SJSA1 (cell line): ENCODE measurements around the gene IL31. TPM values are rescaled to one million over a fixed set of nuclear protein-coding genes. Genes with fewer than 3 reads are reported as not detected.
"Not testable (repeated sequence)": the region's sequence is repeated elsewhere in the genome, so short reads cannot be mapped to it uniquely, and the experiment has no call there.

ENCODE experiments used
- DNase-seq, 2 experiments: peaks; one replicate each; pipeline ENCODE4 v3.0.0-alpha.2; 2015 to 2020; ENCODE audit warnings: low spot score in 2 of 2, low read depth in 1 of 2
- H3K27ac ChIP-seq: fragments of 250-450 bp; sonication (Bioruptor Pico); 2 replicates; pipeline ENCODE4 v1.5.1; 2020; ENCODE audit warnings: mild to moderate bottlenecking, moderate library complexity
- H3K27me3 ChIP-seq: fragments of 250-450 bp; sonication (Bioruptor Pico); replicated peaks from 2 replicates; pipeline ENCODE4 v1.5.1; 2020; ENCODE audit warnings: mild to moderate bottlenecking, moderate library complexity
- H3K36me3 ChIP-seq: fragments of 250-450 bp; sonication (Bioruptor Pico); 2 replicates; pipeline ENCODE4 v1.5.1; 2020; ENCODE audit warnings: mild to moderate bottlenecking
- H3K4me1 ChIP-seq: fragments of 250-450 bp; sonication (Bioruptor Pico); replicated peaks from 2 replicates; pipeline ENCODE4 v1.6.1; 2021; ENCODE audit warnings: mild to moderate bottlenecking
- H3K4me3 ChIP-seq: fragments of 250-450 bp; sonication (Bioruptor Pico); 2 replicates; pipeline ENCODE4 v1.5.1; 2020; ENCODE audit warnings: mild to moderate bottlenecking
- H3K9me3 ChIP-seq: fragments of 250-450 bp; sonication (Bioruptor Pico); replicated peaks from 2 replicates; pipeline ENCODE4 v1.5.1; 2020; ENCODE audit warnings: mild to moderate bottlenecking
- total RNA-seq: library from RNA; depleted of rRNA; stranded (reverse); fragments of >200 nt; shearing (Covaris generic); gene quantifications from 2 replicates; pipeline ENCODE4 v1.2.3, GENCODE V29; 2014; rRNA removed

The IL31 gene
- not detected in 2 replicates for total RNA-seq

- Histone ChIP-seq H3K9me3 (no peaks in the 10 kb centered on the region), H3K27me3 (no peaks in the 10 kb centered on the region), H3K27ac (no peak within 1 kb of the TSS), H3K36me3 (no peaks in the 10 kb centered on the region), H3K4me1 (no peaks in the 10 kb centered on the region), H3K4me3 (no peak within 1 kb of the TSS)
- DNase-seq: no peak
These were observed at the start of gene IL31 for GRCh38 chr12:122174155-122174845. Gene IL31 (minus strand): TSS chr12:122174221. CDS start chr12:122174172, 49 bp downstream.

GRCh38 chr12:122216445-122216844, 42.4 kb upstream of the IL31 start:
- no peak for DNase-seq
- H3K36me3 ChIP-seq: peaks cover 85% of the 10 kb centered on the region
- H3K27me3 ChIP-seq: no peaks in the 10 kb centered on the region
- no peaks in the 10 kb centered on the region for H3K4me1 ChIP-seq
- H3K4me3 ChIP-seq: no peak overlapping the region
- no peaks in the 10 kb centered on the region for H3K9me3 ChIP-seq
- H3K27ac ChIP-seq: no peak overlapping the region

GRCh38 chr12:122215771-122216170, 41.8 kb upstream of the IL31 start:
- H3K27ac ChIP-seq: no peak overlapping the region
- H3K9me3 ChIP-seq: no peaks in the 10 kb centered on the region
- no peaks in the 10 kb centered on the region for H3K4me1 ChIP-seq
- no peak overlapping the region for H3K4me3 ChIP-seq
- DNase-seq: no peak
- H3K36me3 ChIP-seq: peaks cover 82% of the 10 kb centered on the region
- no peaks in the 10 kb centered on the region for H3K27me3 ChIP-seq

GRCh38 chr12:122208073-122208820, 34.2 kb upstream of the IL31 start:
- H3K4me3 ChIP-seq: no peak overlapping the region
- peaks cover 11% of the 10 kb centered on the region for H3K4me1 ChIP-seq
- DNase-seq: no peak
- no peak overlapping the region for H3K27ac ChIP-seq
- H3K9me3 ChIP-seq: no peaks in the 10 kb centered on the region; the same call in 1 of the 2 replicates
- H3K27me3 ChIP-seq: peaks cover 28% of the 10 kb centered on the region
- H3K36me3 ChIP-seq: peaks cover 58% of the 10 kb centered on the region

- Histone ChIP-seq H3K4me1 (peaks cover 14% of the 10 kb centered on the region), H3K9me3 (no peaks in the 10 kb centered on the region; the same call in 1 of the 2 replicates), H3K27me3 (peaks cover 34% of the 10 kb centered on the region), H3K27ac (no peak overlapping the region), H3K36me3 (peaks cover 52% of the 10 kb centered on the region), H3K4me3 (no peak overlapping the region)
- DNase-seq: no peak
These were observed 33.4 kb upstream of the IL31 start for GRCh38 chr12:122207391-122207790.

GRCh38 chr12:122206976-122207375, 33.0 kb upstream of the IL31 start:
- H3K9me3 ChIP-seq: no peaks in the 10 kb centered on the region; the same call in 1 of the 2 replicates
- H3K36me3 ChIP-seq: peaks cover 48% of the 10 kb centered on the region
- H3K4me3 ChIP-seq: no peak overlapping the region
- H3K4me1 ChIP-seq: peaks cover 14% of the 10 kb centered on the region
- DNase-seq: no peak
- H3K27me3 ChIP-seq: peaks cover 35% of the 10 kb centered on the region
- no peak overlapping the region for H3K27ac ChIP-seq

- Histone ChIP-seq H3K9me3 (no peaks in the 10 kb centered on the region; the same call in 1 of the 2 replicates), H3K4me3 (no peak overlapping the region), H3K27me3 (peaks cover 35% of the 10 kb centered on the region), H3K4me1 (peaks cover 14% of the 10 kb centered on the region), H3K27ac (no peak overlapping the region), H3K36me3 (peaks cover 42% of the 10 kb centered on the region)
- DNase-seq: no peak
These were observed 32.3 kb upstream of the IL31 start for GRCh38 chr12:122206111-122206881.

GRCh38 chr12:122205053-122205925, 31.3 kb upstream of the IL31 start:
- H3K4me1 ChIP-seq: peaks cover 14% of the 10 kb centered on the region
- H3K4me3 ChIP-seq: no peak overlapping the region
- no peak overlapping the region for H3K27ac ChIP-seq
- peaks cover 37% of the 10 kb centered on the region for H3K36me3 ChIP-seq
- H3K9me3 ChIP-seq: no peaks in the 10 kb centered on the region; the same call in 1 of the 2 replicates
- peaks cover 35% of the 10 kb centered on the region for H3K27me3 ChIP-seq
- DNase-seq: no peak

GRCh38 chr12:122204167-122205052, 30.4 kb upstream of the IL31 start:
- no peaks in the 10 kb centered on the region; the same call in 1 of the 2 replicates for H3K9me3 ChIP-seq
- peaks cover 35% of the 10 kb centered on the region for H3K27me3 ChIP-seq
- peaks cover 14% of the 10 kb centered on the region for H3K4me1 ChIP-seq
- H3K4me3 ChIP-seq: peak overlapping the region; percentile 40
- H3K27ac ChIP-seq: no peak overlapping the region
- H3K36me3 ChIP-seq: peaks cover 29% of the 10 kb centered on the region
- no peak for DNase-seq

GRCh38 chr12:122203301-122204166, 29.5 kb upstream of the IL31 start, which contains the start of gene B3GNT4:
Gene B3GNT4 (plus strand): TSS chr12:122203709. CDS start chr12:122204619, 910 bp downstream.
- no peak within 1 kb of the TSS for H3K27ac ChIP-seq
- peak in 1 of 2 experiments; percentile 19 for DNase-seq
- H3K4me3 ChIP-seq: peak within 1 kb of the TSS; percentile 40
- peaks cover 22% of the 10 kb centered on the region for H3K36me3 ChIP-seq
- no peaks in the 10 kb centered on the region; the same call in 1 of the 2 replicates for H3K9me3 ChIP-seq
- peaks cover 14% of the 10 kb centered on the region for H3K4me1 ChIP-seq
- peaks cover 35% of the 10 kb centered on the region for H3K27me3 ChIP-seq

GRCh38 chr12:122202811-122203210, 28.8 kb upstream of the IL31 start:
- peaks cover 15% of the 10 kb centered on the region for H3K36me3 ChIP-seq
- H3K27me3 ChIP-seq: peaks cover 35% of the 10 kb centered on the region
- peaks cover 14% of the 10 kb centered on the region for H3K4me1 ChIP-seq
- not testable (repeated sequence) for H3K27ac ChIP-seq, H3K9me3 ChIP-seq, DNase-seq
- H3K4me3 ChIP-seq: peak overlapping the region; percentile 40; the same call in 1 of the 2 replicates
